ENCODE measurements around the gene TBC1D12.

DNA sequence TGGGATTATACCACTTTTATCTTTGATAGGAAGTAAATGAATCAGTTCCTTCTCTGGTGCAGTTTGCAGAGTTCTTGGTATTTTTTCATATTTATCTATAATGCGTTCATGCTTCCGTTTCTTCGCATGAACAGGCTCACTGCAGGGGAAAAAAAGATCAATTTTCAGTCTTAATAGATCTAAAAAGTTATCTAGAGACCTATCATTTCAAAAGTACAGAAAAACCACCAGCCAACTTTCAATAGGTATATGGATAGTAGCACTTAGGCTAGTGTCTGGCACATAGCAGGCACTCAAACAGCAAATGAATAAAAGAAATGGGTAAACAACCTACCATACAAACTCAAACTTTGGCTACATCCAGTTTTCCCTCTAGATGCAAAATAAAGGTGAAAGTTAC, 45.1 kb upstream of the TBC1D12 start:
- no peak for TF ChIP-seq EP300 (IDR thresholded peaks at IDR 0.05)
- TF ChIP-seq POLR2A (IDR thresholded peaks at IDR 0.05), result no peak
- TF ChIP-seq, protein P1, sequence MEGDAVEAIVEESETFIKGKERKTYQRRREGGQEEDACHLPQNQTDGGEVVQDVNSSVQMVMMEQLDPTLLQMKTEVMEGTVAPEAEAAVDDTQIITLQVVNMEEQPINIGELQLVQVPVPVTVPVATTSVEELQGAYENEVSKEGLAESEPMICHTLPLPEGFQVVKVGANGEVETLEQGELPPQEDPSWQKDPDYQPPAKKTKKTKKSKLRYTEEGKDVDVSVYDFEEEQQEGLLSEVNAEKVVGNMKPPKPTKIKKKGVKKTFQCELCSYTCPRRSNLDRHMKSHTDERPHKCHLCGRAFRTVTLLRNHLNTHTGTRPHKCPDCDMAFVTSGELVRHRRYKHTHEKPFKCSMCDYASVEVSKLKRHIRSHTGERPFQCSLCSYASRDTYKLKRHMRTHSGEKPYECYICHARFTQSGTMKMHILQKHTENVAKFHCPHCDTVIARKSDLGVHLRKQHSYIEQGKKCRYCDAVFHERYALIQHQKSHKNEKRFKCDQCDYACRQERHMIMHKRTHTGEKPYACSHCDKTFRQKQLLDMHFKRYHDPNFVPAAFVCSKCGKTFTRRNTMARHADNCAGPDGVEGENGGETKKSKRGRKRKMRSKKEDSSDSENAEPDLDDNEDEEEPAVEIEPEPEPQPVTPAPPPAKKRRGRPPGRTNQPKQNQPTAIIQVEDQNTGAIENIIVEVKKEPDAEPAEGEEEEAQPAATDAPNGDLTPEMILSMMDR (IDR thresholded peaks at IDR 0.05), result no peak
- no peak for TF ChIP-seq POLR2AphosphoS5 (IDR thresholded peaks at IDR 0.05)

Data from gastroesophageal sphincter (tissue), 3 donors.